HepG2 (cell line): ENCODE measurements around the gene ADM. TPM values are rescaled to one million over a fixed set of nuclear protein-coding genes. Genes with fewer than 3 reads are reported as not detected.
A peak's percentile ranks its signal among the peaks of the same experiment; 100 is the strongest.

ENCODE experiments used
- CHD4 ChIP-seq: fragments of 200-600 bp; sonication (generic); IDR thresholded peaks from 2 replicates; pipeline ENCODE4 v1.7.0; 2017; ENCODE audit warnings: mild to moderate bottlenecking, low read length, borderline replicate concordance
- FOXJ3 ChIP-seq: sonication (generic); formaldehyde crosslinking; IDR thresholded peaks from 2 replicates; pipeline ENCODE4 v1.4.0; 2020; ENCODE audit warnings: missing genetic modification reagents, mild to moderate bottlenecking, borderline replicate concordance
- FOXO4 ChIP-seq: sonication (generic); formaldehyde crosslinking; conservative IDR thresholded peaks from 2 replicates; pipeline ENCODE4 v1.8.1; 2023; ENCODE audit warnings: missing genetic modification reagents
- KDM5B ChIP-seq: sonication (generic); formaldehyde crosslinking; IDR thresholded peaks from 2 replicates; pipeline ENCODE4 v1.4.0; 2020; ENCODE audit warnings: missing genetic modification reagents, mild to moderate bottlenecking, borderline replicate concordance
- PHF21A ChIP-seq: sonication (generic); formaldehyde crosslinking; IDR thresholded peaks from 2 replicates; pipeline ENCODE4 v1.5.0; 2020; ENCODE audit warnings: mild to moderate bottlenecking, missing genetic modification reagents
- RXRA ChIP-seq: sonication (generic); formaldehyde crosslinking; IDR thresholded peaks from 2 replicates; pipeline ENCODE4 v1.5.1; 2020; ENCODE audit warnings: missing genetic modification reagents
- SALL1 ChIP-seq: sonication (generic); formaldehyde crosslinking; IDR thresholded peaks from 2 replicates; pipeline ENCODE4 v1.8.0; 2022; ENCODE audit warnings: mild to moderate bottlenecking, missing genetic modification reagents
- SNAI1 ChIP-seq: sonication (generic); formaldehyde crosslinking; IDR thresholded peaks from 2 replicates; pipeline ENCODE4 v1.5.0; 2020; ENCODE audit warnings: mild to moderate bottlenecking, missing genetic modification reagents, borderline replicate concordance
- STAT6 ChIP-seq: sonication (generic); formaldehyde crosslinking; IDR thresholded peaks from 2 replicates; pipeline ENCODE4 v1.4.0; 2020; ENCODE audit warnings: missing genetic modification reagents, mild to moderate bottlenecking, borderline replicate concordance
- TBX3 ChIP-seq: fragments of 450-650 bp; IDR thresholded peaks from 2 replicates; pipeline ENCODE4 v1.6.1; 2017; ENCODE audit warnings: antibody characterized with exemption, mild to moderate bottlenecking, inconsistent platforms, borderline replicate concordance
- ZBTB33 ChIP-seq: sonication (generic); formaldehyde crosslinking; IDR thresholded peaks from 2 replicates; pipeline ENCODE4 v1.4.0; 2020; ENCODE audit warnings: missing genetic modification reagents
- ZBTB38 ChIP-seq: sonication (generic); formaldehyde crosslinking; IDR thresholded peaks from 2 replicates; pipeline ENCODE4 v1.5.1; 2020; ENCODE audit warnings: mild to moderate bottlenecking, missing genetic modification reagents
- ZNF556 ChIP-seq: sonication (generic); formaldehyde crosslinking; IDR thresholded peaks from 2 replicates; pipeline ENCODE4 v1.4.0; 2020; ENCODE audit warnings: mild to moderate bottlenecking, missing genetic modification reagents, borderline replicate concordance
- ZNF580 ChIP-seq: IDR thresholded peaks from 2 replicates; pipeline ENCODE4 v1.6.1; 2016; ENCODE audit warnings: low read depth, borderline replicate concordance
- ZNF614 ChIP-seq: IDR thresholded peaks from 2 replicates; pipeline ENCODE4 v1.6.1; 2018; ENCODE audit warnings: missing biosample characterization, missing genetic modification reagents, inconsistent platforms, borderline replicate concordance
- ZNF629 ChIP-seq: sonication (generic); formaldehyde crosslinking; conservative IDR thresholded peaks from 2 replicates; pipeline ENCODE4 v1.5.0; 2020; ENCODE audit warnings: missing genetic modification reagents
- ZNF766 ChIP-seq: sonication (generic); formaldehyde crosslinking; IDR thresholded peaks from 2 replicates; pipeline ENCODE4 v1.5.0; 2020; ENCODE audit warnings: missing genetic modification reagents, borderline replicate concordance
- ZNF83 ChIP-seq: sonication (generic); formaldehyde crosslinking; IDR thresholded peaks from 2 replicates; pipeline ENCODE4 v1.4.0; 2020; ENCODE audit warnings: missing genetic modification reagents, mild to moderate bottlenecking, borderline replicate concordance
- polyA plus RNA-seq, 8 experiments: library from polyadenylated mRNA; depleted of rRNA in 3 of 8; stranded (reverse) in 7 of 8; unstranded in 1 of 8; fragments of >200 nt; fragmentation: Illumina TruSeq in 4 of 8; extraction: Trizol in 4 of 8; gene quantifications; 2 replicates each; pipeline versions ENCODE4 v1.2.1 to v1.2.3, GENCODE V29; 2011 to 2016; ENCODE audit warnings: low read depth in 4 of 8, missing spikeins in 1 of 8, mixed read lengths in 1 of 8; ENCODE audit not compliant: insufficient read depth in 1 of 8
- total RNA-seq, 5 experiments: library from RNA; depleted of rRNA; stranded (reverse); fragments of >200 nt; fragmentation: Illumina TruSeq; extraction: Trizol; gene quantifications; 2 replicates each; pipeline ENCODE4 v1.2.3, GENCODE V29; 2016; ENCODE audit warnings: low read depth in 1 of 5

Gene ADM
- total and polyA plus RNA-seq, 2 of the 13 experiments (the other 11 are each of a cell fraction or from before 2014, with no cell fraction given) = 10.7 to 26.1 TPM

- TF ChIP-seq ZNF766 (CRISPR knock-in tag) = peak; percentile 51; the same call in 1 of the 2 replicates
- TF ChIP-seq PHF21A (CRISPR knock-in tag) = no peak
- no peak for TF ChIP-seq CHD4
- no peak for TF ChIP-seq SNAI1
- TF ChIP-seq FOXO4 = 0 out of 2 replicates have a peak, but pooled peaks have one; percentile 37
- no peak for TF ChIP-seq TBX3
- 0 out of 2 replicates have a peak, but pooled peaks have one; percentile 50 for TF ChIP-seq FOXJ3 (CRISPR knock-in tag)
- TF ChIP-seq SALL1 (CRISPR knock-in tag) = peak; percentile 54; the same call in 1 of the 2 replicates
- peak; percentile 25; the same call in 1 of the 2 replicates for TF ChIP-seq RXRA (CRISPR knock-in tag)
- TF ChIP-seq ZBTB33 (CRISPR knock-in tag) = no peak
- peak; percentile 23; the same call in 1 of the 2 replicates for TF ChIP-seq ZNF629
- no peak for TF ChIP-seq ZNF556 (CRISPR knock-in tag)
- 0 out of 2 replicates have a peak, but pooled peaks have one; percentile 39 for TF ChIP-seq STAT6 (CRISPR knock-in tag)
- no peak for TF ChIP-seq ZNF614 (CRISPR knock-in tag)
- TF ChIP-seq ZNF580 (CRISPR knock-in tag) = 0 out of 2 replicates have a peak, but pooled peaks have one; percentile 19
- peak; percentile 16; the same call in 1 of the 2 replicates for TF ChIP-seq KDM5B (CRISPR knock-in tag)
- TF ChIP-seq ZNF83 (CRISPR knock-in tag) = no peak
- TF ChIP-seq ZBTB38 (CRISPR knock-in tag) = no peak; the same call in 1 of the 2 replicates
These were observed 1.9 kb upstream of the ADM start (continued) for GRCh38 chr11:10302744-10303557.
